HepG2 (cell line): ENCODE data around the gene HEY2. TPM values are rescaled to one million over a fixed set of nuclear protein-coding genes. Genes with fewer than 3 reads are reported as not detected.
A peak's percentile ranks its signal among the peaks of the same experiment; 100 is the strongest.

ENCODE experiments used
- ATAC-seq: fragments of 200-7000 bp; cut with Tn5 transposase; 3 replicates; pipeline ENCODE4 v1.9.1; 2020; ENCODE audit warnings: mild to moderate bottlenecking, moderate library complexity
- BruUV-seq: library from RNA; stranded (reverse); fragments of 400-500 nt; replicated peaks from 2 replicates; lab custom pipeline; 2021; lab: Mats Ljungman, UMichigan
- CTCF ChIA-PET: fragments of 300-600 bp; formaldehyde crosslinking; extraction: SDS; loops from one replicate; lab custom pipeline; 2021; ENCODE audit warnings: low total read pairs, inconsistent platforms, low intra/inter-chr PET ratio; lab: Yijun Ruan, JAX
- POLR2A ChIA-PET: fragments of 350-600 bp; sonication (Branson Sonifier 250); formaldehyde crosslinking; loops from one replicate; lab custom pipeline; 2020; ENCODE audit warnings: antibody characterized with exemption, inconsistent platforms; lab: Yijun Ruan, JAX
- DNase-seq: peaks from one replicate; pipeline ENCODE4 v3.0.0-alpha.2; 2015; ENCODE audit warnings: low spot score
- FAIRE-seq: peaks from 3 replicates; lab custom pipeline; 2011; peaks lifted over from hg19 to GRCh38; lab: Jason Lieb, UNC
- H2AFZ ChIP-seq: one replicate; pipeline ENCODE4 v1.6.1; 2011; ENCODE audit warnings: low read length, inconsistent platforms
- H3K27ac ChIP-seq: fragments of 300-600 bp; 3 replicates; pipeline ENCODE4 v1.8.0; 2011; ENCODE audit warnings: mixed run types, mild to moderate bottlenecking, mixed read lengths, low read length, inconsistent platforms; ENCODE audit not compliant: insufficient read depth; ENCODE audit errors: extremely low read length
- H3K27me3 ChIP-seq, 2 experiments: fragments of 200-600 bp in 1 of 2; 2 replicates in 1 of 2; 3 replicates in 1 of 2; pipeline versions ENCODE4 v1.6.0 to v1.8.0; 2011; ENCODE audit warnings: low read length in 2 of 2, mild to moderate bottlenecking in 2 of 2, moderate library complexity in 2 of 2, inconsistent platforms in 1 of 2; ENCODE audit not compliant: insufficient read depth in 2 of 2, control insufficient read depth in 1 of 2
- H3K36me3 ChIP-seq, 2 experiments: fragments of 200-600 bp in 1 of 2; replicated peaks in 1 of 2; 2 replicates in 1 of 2; 3 replicates in 1 of 2; pipeline versions ENCODE4 v1.5.1 to v1.8.0; 2011; ENCODE audit warnings: low read length in 2 of 2, inconsistent platforms in 1 of 2; ENCODE audit not compliant: insufficient read depth in 2 of 2, control insufficient read depth in 1 of 2
- H3K4me1 ChIP-seq: 2 replicates; pipeline ENCODE4 v1.5.1; 2012; ENCODE audit warnings: low read length, inconsistent platforms; ENCODE audit not compliant: insufficient read depth
- H3K4me2 ChIP-seq: 2 replicates; pipeline ENCODE4 v1.6.0; 2011; ENCODE audit warnings: low read depth, low read length, inconsistent platforms
- H3K4me3 ChIP-seq, 3 experiments: fragments of 200-600 bp in 1 of 3; sonication (generic), shearing (Covaris generic) in 1 of 3; replicated peaks in 1 of 3; 2 replicates each; pipeline ENCODE4 v1.5.1; 2011 to 2016; ENCODE audit warnings: low read length in 3 of 3, inconsistent platforms in 2 of 3, low read depth in 2 of 3, mild to moderate bottlenecking in 2 of 3, control low read depth in 1 of 3, mixed read lengths in 1 of 3; ENCODE audit not compliant: insufficient read depth in 1 of 3
- H3K79me2 ChIP-seq: one replicate; pipeline ENCODE4 v1.6.1; 2011; ENCODE audit warnings: low read length, inconsistent platforms; ENCODE audit not compliant: insufficient read depth
- H3K9ac ChIP-seq: 2 replicates; pipeline ENCODE4 v1.6.0; 2011; ENCODE audit warnings: mild to moderate bottlenecking, low read depth, low read length, inconsistent platforms; ENCODE audit not compliant: insufficient read depth
- H3K9me3 ChIP-seq: 2 replicates; pipeline ENCODE4 v1.5.1; 2012; ENCODE audit warnings: mild to moderate bottlenecking, low read length
- H4K20me1 ChIP-seq: 2 replicates; pipeline ENCODE4 v1.6.0; 2011; ENCODE audit warnings: inconsistent platforms, mild to moderate bottlenecking, low read length, moderate library complexity; ENCODE audit not compliant: insufficient read depth
- AGO2 ChIP-seq: fragments of 200-400 bp; formaldehyde crosslinking; optimal IDR thresholded peaks from 2 replicates; pipeline ENCODE3; 2017; ENCODE audit warnings: mild to moderate bottlenecking, low read depth, low read length, moderate library complexity
- CEBPZ ChIP-seq: IDR thresholded peaks from 2 replicates; pipeline ENCODE4 v1.6.1; 2012; ENCODE audit warnings: low read length, improper control_type of control experiment
- CERS6 ChIP-seq: sonication (generic); formaldehyde crosslinking; IDR thresholded peaks from 2 replicates; pipeline ENCODE4 v1.5.0; 2020; ENCODE audit warnings: missing genetic modification reagents
- CHCHD3 ChIP-seq: sonication (generic); formaldehyde crosslinking; IDR thresholded peaks from 2 replicates; pipeline ENCODE4 v1.8.0; 2022; ENCODE audit warnings: mild to moderate bottlenecking, missing genetic modification reagents, moderate library complexity
- FOXP1 ChIP-seq, 2 experiments: fragments of 450-650 bp in 1 of 2; IDR thresholded peaks; 2 replicates each; pipeline ENCODE4 v1.6.1; 2017 to 2018; ENCODE audit warnings: antibody characterized with exemption in 1 of 2
- GZF1 ChIP-seq: sonication (generic); formaldehyde crosslinking; IDR thresholded peaks from 2 replicates; pipeline ENCODE4 v1.5.1; 2020; ENCODE audit warnings: mild to moderate bottlenecking, missing genetic modification reagents
- NFKB2 ChIP-seq: sonication (generic); formaldehyde crosslinking; IDR thresholded peaks from 2 replicates; pipeline ENCODE4 v1.4.0; 2020; ENCODE audit warnings: missing genetic modification reagents, borderline replicate concordance
- RXRA ChIP-seq: sonication (generic); formaldehyde crosslinking; IDR thresholded peaks from 2 replicates; pipeline ENCODE4 v1.5.1; 2020; ENCODE audit warnings: missing genetic modification reagents
- SMARCE1 ChIP-seq: fragments of 450-650 bp; IDR thresholded peaks from 2 replicates; pipeline ENCODE4 v1.6.1; 2017; ENCODE audit warnings: borderline replicate concordance
- SRY ChIP-seq: sonication (generic); formaldehyde crosslinking; IDR thresholded peaks from 2 replicates; pipeline ENCODE4 v1.8.0; 2022; ENCODE audit warnings: mild to moderate bottlenecking, missing genetic modification reagents
- TAF1 ChIP-seq: sonication (generic); formaldehyde crosslinking; IDR thresholded peaks from 2 replicates; pipeline ENCODE4 v1.4.0; 2020; ENCODE audit warnings: missing genetic modification reagents
- TOPORS ChIP-seq: sonication (generic); formaldehyde crosslinking; IDR thresholded peaks from 2 replicates; pipeline ENCODE4 v1.8.0; 2023; ENCODE audit warnings: mild to moderate bottlenecking, missing genetic modification reagents
- TRIM22 ChIP-seq: fragments of 450-650 bp; IDR thresholded peaks from 2 replicates; pipeline ENCODE4 v1.6.1; 2017
- ZFY ChIP-seq: sonication (generic); formaldehyde crosslinking; IDR thresholded peaks from 2 replicates; pipeline ENCODE4 v1.4.0; 2020; ENCODE audit warnings: missing genetic modification reagents
- ZMAT3 ChIP-seq: sonication (generic); formaldehyde crosslinking; conservative IDR thresholded peaks from 2 replicates; pipeline ENCODE4 v1.7.0; 2021; ENCODE audit warnings: missing genetic modification reagents
- ZNF136 ChIP-seq: sonication (generic); formaldehyde crosslinking; IDR thresholded peaks from 2 replicates; pipeline ENCODE4 v1.8.1; 2022; ENCODE audit warnings: low read depth, mild to moderate bottlenecking, moderate library complexity, missing genetic modification reagents
- ZNF225 ChIP-seq: sonication (generic); formaldehyde crosslinking; IDR thresholded peaks from 2 replicates; pipeline ENCODE4 v1.4.0; 2020; ENCODE audit warnings: mild to moderate bottlenecking, missing genetic modification reagents
- ZNF317 ChIP-seq: sonication (generic); formaldehyde crosslinking; IDR thresholded peaks from 2 replicates; pipeline ENCODE4 v1.5.0; 2020; ENCODE audit warnings: mild to moderate bottlenecking, missing genetic modification reagents
- ZNF383 ChIP-seq: sonication (generic); formaldehyde crosslinking; IDR thresholded peaks from 2 replicates; pipeline ENCODE4 v1.4.0; 2020; ENCODE audit warnings: missing genetic modification reagents, mild to moderate bottlenecking, borderline replicate concordance
- WGBS: methylation state at CpG from one replicate; pipeline ENCODE4 v1.1.6; 2017; ENCODE audit warnings: low lambda C conversion rate; 5-methylcytosine and 5-hydroxymethylcytosine counted together
- in situ Hi-C: cut with HindIII; loops from 2 replicates; pipeline ENCODE4 v1.10.0; 2017; ENCODE audit warnings: low pct_unique_long_range_greater_than_20kb; ENCODE audit not compliant: extremely low pct_ligation_motif_present
- intact Hi-C: fragments of 100-400 bp; cut with micrococcal nuclease; formaldehyde crosslinking; loops from one replicate; pipeline ENCODE4 v1.10.0; 2022; ENCODE audit not compliant: unreplicated experiment
- polyA plus RNA-seq, 8 experiments: library from polyadenylated mRNA; depleted of rRNA in 3 of 8; stranded (reverse) in 7 of 8; unstranded in 1 of 8; fragments of >200 nt; fragmentation: Illumina TruSeq in 4 of 8; extraction: Trizol in 4 of 8; gene quantifications; 2 replicates each; pipeline versions ENCODE4 v1.2.1 to v1.2.3, GENCODE V29; 2011 to 2016; ENCODE audit warnings: low read depth in 4 of 8, missing spikeins in 1 of 8, mixed read lengths in 1 of 8; ENCODE audit not compliant: insufficient read depth in 1 of 8
- total RNA-seq, 5 experiments: library from RNA; depleted of rRNA; stranded (reverse); fragments of >200 nt; fragmentation: Illumina TruSeq; extraction: Trizol; gene quantifications; 2 replicates each; pipeline ENCODE4 v1.2.3, GENCODE V29; 2016; ENCODE audit warnings: low read depth in 1 of 5

HEY2 gene
- total and polyA plus RNA-seq, 2 of the 13 experiments (the other 11 are each of a cell fraction or from before 2014, with no cell fraction given), result 0.04 TPM

GRCh38 chr6:125790358-125791150, 41.1 kb downstream of the HEY2 start, which contains the start of gene NCOA7:
TSS of gene NCOA7 (plus strand) at chr6:125790960. CDS start at chr6:125815355, 24,395 bp downstream.
- 1% methylated on average over 62 of the region's 100 CpGs for WGBS
- peak within 1 kb of the TSS; percentile 83 for H3K9ac ChIP-seq
- POLR2A ChIA-PET, result interaction anchor here (0.6 to 4.0 kb wide), 27 partner anchors 9 to 1476 kb away, joined by 3 to 107 read pairs (median 3); partner anchors contain the start of genes HDDC2, HEY2, HINT3 and RNF146
- TF ChIP-seq SRY (CRISPR knock-in tag) (peak; percentile 96), SMARCE1 (no peak), TOPORS (peak; percentile 51; the same call in 1 of the 2 replicates), FOXP1 (IDR thresholded peaks at IDR 0.05) (no peak), FOXP1 (CRISPR knock-in tag; IDR thresholded peaks at IDR 0.05) (no peak), ZNF136 (CRISPR knock-in tag) (peak; percentile 44; the same call in 1 of the 2 replicates), RXRA (CRISPR knock-in tag) (no peak; the same call in 1 of the 2 replicates), CEBPZ (no peak), GZF1 (CRISPR knock-in tag) (no peak), AGO2 (peak; percentile 90), CERS6 (CRISPR knock-in tag) (peak; percentile 62; the same call in 1 of the 2 replicates), NFKB2 (peak; percentile 19; the same call in 1 of the 2 replicates), ZNF383 (CRISPR knock-in tag) (no peak), ZMAT3 (CRISPR knock-in tag) (peak; percentile 73; the same call in 1 of the 2 replicates), ZFY (CRISPR knock-in tag) (peak; percentile 98), ZNF225 (peak; percentile 59), ZNF317 (CRISPR knock-in tag) (0 out of 2 replicates have a peak, but pooled peaks have one; percentile 1), TRIM22 (no peak), TAF1 (CRISPR knock-in tag) (peak; percentile 64), CHCHD3 (CRISPR knock-in tag) (peak; percentile 2; the same call in 1 of the 2 replicates)

More at GRCh38 chr6:125790358-125791150, 41.1 kb downstream of the HEY2 start, which contains the start of gene NCOA7:
- ATAC-seq (peak; percentile 89), DNase-seq (peak; percentile 65), FAIRE-seq (no peak)
- Histone ChIP-seq H3K27ac (peak within 1 kb of the TSS; percentile 88), H2AFZ (peak within 1 kb of the TSS; percentile 93), H3K27me3 (no peaks in the 10 kb centered on the region; a peak in 2 of 5 replicates), H3K4me3 (peak within 1 kb of the TSS; percentile 90 to 97 (median 94)), H3K4me2 (peak within 1 kb of the TSS; percentile 87), H4K20me1 (no peaks in the 10 kb centered on the region), H3K9me3 (no peaks in the 10 kb centered on the region), H3K36me3 (no peaks in the 10 kb centered on the region), H3K79me2 (peaks cover 26% of the 10 kb centered on the region), H3K4me1 (peaks cover 42% of the 10 kb centered on the region)
- intact Hi-C loops (loop anchor here (1.0 to 5.0 kb wide), 7 partner anchors 30 to 196 kb away; partner anchors contain the start of gene TRMT11), in situ Hi-C loops (loop anchor here (5.0 kb wide), 1 partner anchor 162 kb away; no protein-coding TSS in a partner anchor)
- no TSS peak for BruUV-seq
- CTCF ChIA-PET, result interaction anchor here (1.4 kb wide), 1 partner anchor 68 kb away, joined by 4 read pairs; no protein-coding TSS in a partner anchor
